ENCODE measurements around the gene AMBRA1.

AMBRA1 gene

DNA sequence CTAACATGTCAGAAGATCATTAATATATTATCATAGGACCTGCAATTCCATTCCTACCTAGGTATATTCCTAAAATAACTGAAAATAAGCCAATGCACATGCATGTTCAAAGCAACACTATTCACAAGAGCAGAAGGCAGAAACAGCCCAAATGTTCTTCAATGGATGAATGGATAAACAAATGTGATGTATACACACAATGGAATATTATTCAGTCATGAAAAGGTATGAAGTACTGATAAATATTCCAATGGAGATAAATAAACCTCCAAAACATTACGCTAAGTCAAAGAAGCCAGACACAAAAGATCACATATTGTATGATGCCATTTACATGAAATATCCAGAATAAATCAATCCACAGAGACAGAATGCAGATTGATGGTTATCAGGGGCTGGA is 16.8 kb downstream of the AMBRA1 start:
- H3K27me3 ChIP-seq (replicated peaks; ENCODE audit: control insufficient read depth, insufficient read depth, low read length), result no peaks in the 10 kb centered on the region
- no peak overlapping the region for H3K4me3 ChIP-seq (replicated peaks; ENCODE audit: low read depth, low read length)
- TF ChIP-seq, protein P1, sequence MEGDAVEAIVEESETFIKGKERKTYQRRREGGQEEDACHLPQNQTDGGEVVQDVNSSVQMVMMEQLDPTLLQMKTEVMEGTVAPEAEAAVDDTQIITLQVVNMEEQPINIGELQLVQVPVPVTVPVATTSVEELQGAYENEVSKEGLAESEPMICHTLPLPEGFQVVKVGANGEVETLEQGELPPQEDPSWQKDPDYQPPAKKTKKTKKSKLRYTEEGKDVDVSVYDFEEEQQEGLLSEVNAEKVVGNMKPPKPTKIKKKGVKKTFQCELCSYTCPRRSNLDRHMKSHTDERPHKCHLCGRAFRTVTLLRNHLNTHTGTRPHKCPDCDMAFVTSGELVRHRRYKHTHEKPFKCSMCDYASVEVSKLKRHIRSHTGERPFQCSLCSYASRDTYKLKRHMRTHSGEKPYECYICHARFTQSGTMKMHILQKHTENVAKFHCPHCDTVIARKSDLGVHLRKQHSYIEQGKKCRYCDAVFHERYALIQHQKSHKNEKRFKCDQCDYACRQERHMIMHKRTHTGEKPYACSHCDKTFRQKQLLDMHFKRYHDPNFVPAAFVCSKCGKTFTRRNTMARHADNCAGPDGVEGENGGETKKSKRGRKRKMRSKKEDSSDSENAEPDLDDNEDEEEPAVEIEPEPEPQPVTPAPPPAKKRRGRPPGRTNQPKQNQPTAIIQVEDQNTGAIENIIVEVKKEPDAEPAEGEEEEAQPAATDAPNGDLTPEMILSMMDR (IDR thresholded peaks at IDR 0.05; ENCODE audit: insufficient read depth, low read length, poor library complexity, severe bottlenecking), result no peak
- H3K36me3 ChIP-seq (ENCODE audit: control insufficient read depth, insufficient read depth, low read length), result no peaks in the 10 kb centered on the region; the same call in 1 of the 2 replicates
- DNase-seq (ENCODE audit: extremely low read depth, insufficient read length), result no peak

DNA sequence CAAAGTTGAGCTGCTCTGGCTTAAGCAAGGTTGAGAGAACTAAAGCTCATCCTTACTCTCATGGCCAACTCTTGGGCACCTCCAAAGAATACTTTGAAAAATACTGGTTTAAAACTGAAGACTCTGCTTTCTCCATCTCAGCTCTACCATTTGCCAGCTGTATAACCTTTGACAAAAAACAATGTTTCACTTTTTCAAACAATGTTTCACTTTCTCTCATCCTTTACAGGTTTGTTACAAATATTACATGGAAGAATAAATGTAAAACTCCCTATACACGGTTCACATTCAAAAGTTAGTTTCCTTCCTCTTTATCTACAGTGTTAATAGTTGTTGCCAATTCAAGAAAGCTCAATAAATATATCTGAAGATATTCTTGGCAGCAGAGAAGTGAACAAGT is 19.2 kb downstream of the AMBRA1 start:
- Histone ChIP-seq H3K4me3 (replicated peaks; ENCODE audit: low read depth, low read length) (no peak overlapping the region), H3K27me3 (replicated peaks; ENCODE audit: control insufficient read depth, insufficient read depth, low read length) (no peaks in the 10 kb centered on the region), H3K36me3 (ENCODE audit: control insufficient read depth, insufficient read depth, low read length) (no peaks in the 10 kb centered on the region)
- no peak for DNase-seq (ENCODE audit: extremely low read depth, insufficient read length)
- TF ChIP-seq, protein P1 (IDR thresholded peaks at IDR 0.05; ENCODE audit: insufficient read depth, low read length, poor library complexity, severe bottlenecking), result no peak

DNA sequence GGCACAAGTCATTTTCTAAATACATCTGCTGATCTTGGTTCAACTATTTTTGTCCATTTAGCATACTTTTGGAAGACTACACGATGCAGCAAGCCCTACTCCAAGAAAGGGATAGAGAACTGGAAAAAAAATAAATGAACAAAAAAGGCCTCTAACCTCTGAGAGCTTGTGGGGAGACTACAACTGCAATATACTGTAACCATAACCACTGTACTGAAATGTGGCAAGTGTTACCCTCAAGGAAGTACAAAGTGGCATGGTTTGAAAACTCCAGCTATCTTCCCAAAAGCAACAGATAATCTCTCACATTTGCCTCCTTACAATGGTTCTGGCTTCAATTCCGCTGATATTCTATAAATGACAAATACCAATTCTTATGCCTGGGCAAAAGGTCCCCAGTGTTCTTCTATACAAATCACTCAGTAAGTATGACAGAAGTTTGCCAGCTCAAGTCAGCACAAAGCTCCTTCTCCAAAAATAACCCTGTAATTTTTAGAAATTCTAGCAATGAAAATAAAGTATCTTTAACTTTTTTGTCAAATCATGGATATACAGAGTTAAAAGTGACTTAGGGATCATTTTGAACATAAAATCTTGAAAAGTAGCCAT is 22.9 kb downstream of the AMBRA1 start:
- TF ChIP-seq, protein P1 (IDR thresholded peaks at IDR 0.05; ENCODE audit: insufficient read depth, low read length, poor library complexity, severe bottlenecking), result no peak
- no peak overlapping the region for H3K4me3 ChIP-seq (replicated peaks; ENCODE audit: low read depth, low read length)

DNA sequence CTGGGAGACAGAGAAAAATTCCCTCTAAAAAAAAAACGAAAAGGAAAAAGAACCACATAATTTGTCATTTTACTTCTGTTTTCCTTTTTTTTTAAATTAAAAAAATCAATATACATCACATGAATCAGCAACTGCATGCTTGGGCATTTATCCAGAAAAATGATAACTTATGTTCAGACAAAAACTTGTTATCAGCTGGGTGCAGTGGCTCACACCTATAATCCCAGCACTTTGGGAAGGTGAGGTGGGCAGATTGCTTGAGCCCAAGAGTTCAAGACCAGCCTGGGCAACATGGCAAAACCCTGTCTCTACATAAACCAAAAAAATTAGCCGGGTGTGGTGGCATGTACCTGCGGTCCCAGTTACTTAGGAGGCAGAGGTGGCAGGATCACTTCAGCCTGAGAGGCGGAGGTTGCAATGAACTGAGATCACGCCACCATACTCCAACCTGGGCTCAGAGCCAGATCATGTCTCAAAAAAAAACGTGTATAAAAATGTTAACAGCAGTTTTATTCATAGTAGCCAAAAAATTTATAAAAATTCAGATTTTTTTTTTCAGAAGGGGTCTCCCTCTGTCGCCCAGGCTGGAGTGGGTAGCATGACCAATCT is 28.5 kb downstream of the AMBRA1 start:
- TF ChIP-seq, protein P1 (IDR thresholded peaks at IDR 0.05; ENCODE audit: insufficient read depth, low read length, poor library complexity, severe bottlenecking), result no peak
- no peak overlapping the region for H3K4me3 ChIP-seq (replicated peaks; ENCODE audit: low read depth, low read length)
- no peak for DNase-seq (ENCODE audit: extremely low read depth, insufficient read length)
- H3K36me3 ChIP-seq (ENCODE audit: control insufficient read depth, insufficient read depth, low read length), result no peaks in the 10 kb centered on the region; the same call in 1 of the 2 replicates
- no peaks in the 10 kb centered on the region for H3K27me3 ChIP-seq (replicated peaks; ENCODE audit: control insufficient read depth, insufficient read depth, low read length)

More for the DNA sequence above, 22.9 kb downstream of the AMBRA1 start:
- Histone ChIP-seq H3K36me3 (ENCODE audit: control insufficient read depth, insufficient read depth, low read length) (no peaks in the 10 kb centered on the region; the same call in 1 of the 2 replicates), H3K27me3 (replicated peaks; ENCODE audit: control insufficient read depth, insufficient read depth, low read length) (no peaks in the 10 kb centered on the region)
- DNase-seq (ENCODE audit: extremely low read depth, insufficient read length), result no peak

DNA sequence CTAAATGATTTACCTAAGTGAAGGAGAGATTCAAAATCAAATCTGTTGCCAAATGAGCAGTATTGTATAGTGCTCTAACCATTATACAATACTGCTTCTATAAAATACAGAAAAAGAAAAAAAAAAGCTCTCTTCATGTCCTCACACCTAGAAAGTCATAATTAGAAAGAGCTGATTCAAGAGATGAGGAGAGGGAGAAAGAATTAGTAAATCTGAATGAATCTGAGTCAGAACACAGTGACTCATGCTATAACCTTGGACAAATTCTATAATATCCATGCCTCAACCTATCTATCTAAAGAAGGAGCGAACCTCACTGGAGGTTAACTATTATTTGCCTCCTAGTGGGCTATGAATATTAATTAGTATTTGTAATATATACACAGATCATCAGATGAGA is 29.4 kb downstream of the AMBRA1 start:
- no peaks in the 10 kb centered on the region for H3K27me3 ChIP-seq (replicated peaks; ENCODE audit: control insufficient read depth, insufficient read depth, low read length)
- no peak for DNase-seq (ENCODE audit: extremely low read depth, insufficient read length)
- TF ChIP-seq, protein P1 (IDR thresholded peaks at IDR 0.05; ENCODE audit: insufficient read depth, low read length, poor library complexity, severe bottlenecking), result no peak
- H3K4me3 ChIP-seq (replicated peaks; ENCODE audit: low read depth, low read length), result no peak overlapping the region
- no peaks in the 10 kb centered on the region; the same call in 1 of the 2 replicates for H3K36me3 ChIP-seq (ENCODE audit: control insufficient read depth, insufficient read depth, low read length)

Measured in GM06990 (cell line).